H54 (cell line): ENCODE data around the gene DIPK1B.

Source experiments
- DNase-seq: peaks from one replicate; pipeline ENCODE4 v3.0.0; 2011; ENCODE audit warnings: low spot score, mixed read lengths; ENCODE audit not compliant: insufficient read length
- FAIRE-seq: peaks from 3 replicates; lab custom pipeline; 2011; peaks lifted over from hg19 to GRCh38; lab: Jason Lieb, UNC
- POLR2A ChIP-seq: IDR thresholded peaks from 2 replicates; pipeline ENCODE4 v1.6.1; 2011; ENCODE audit warnings: low read depth, mild to moderate bottlenecking, low read length

DIPK1B gene

DNA sequence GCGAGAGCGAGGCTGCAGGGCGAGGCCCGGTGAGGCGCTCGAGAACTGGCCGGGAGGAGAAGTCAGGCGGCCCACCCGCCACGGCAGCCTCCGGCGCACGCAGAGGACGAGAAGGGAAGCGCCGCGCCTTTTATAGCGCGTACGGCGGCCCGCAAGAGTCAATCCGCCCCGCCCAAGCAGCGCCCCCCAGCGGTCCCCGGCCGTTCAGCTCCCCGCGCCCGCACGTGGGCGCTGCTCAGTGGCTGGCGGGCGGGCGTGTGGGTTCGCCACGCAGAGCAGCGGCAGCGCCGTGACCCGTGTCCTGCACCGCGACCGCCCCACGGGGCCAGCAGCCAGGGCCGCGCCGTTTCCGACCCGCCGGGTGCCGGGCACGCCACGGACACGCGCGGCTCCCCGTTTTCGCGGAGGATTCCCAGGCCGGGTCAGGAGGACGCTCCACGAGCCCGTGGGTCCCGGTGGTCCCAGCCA lies 15.7 kb downstream of the DIPK1B start:
- FAIRE-seq (no peak), DNase-seq (peak; percentile 99)
- peak; percentile 100 for TF ChIP-seq POLR2A

DNA sequence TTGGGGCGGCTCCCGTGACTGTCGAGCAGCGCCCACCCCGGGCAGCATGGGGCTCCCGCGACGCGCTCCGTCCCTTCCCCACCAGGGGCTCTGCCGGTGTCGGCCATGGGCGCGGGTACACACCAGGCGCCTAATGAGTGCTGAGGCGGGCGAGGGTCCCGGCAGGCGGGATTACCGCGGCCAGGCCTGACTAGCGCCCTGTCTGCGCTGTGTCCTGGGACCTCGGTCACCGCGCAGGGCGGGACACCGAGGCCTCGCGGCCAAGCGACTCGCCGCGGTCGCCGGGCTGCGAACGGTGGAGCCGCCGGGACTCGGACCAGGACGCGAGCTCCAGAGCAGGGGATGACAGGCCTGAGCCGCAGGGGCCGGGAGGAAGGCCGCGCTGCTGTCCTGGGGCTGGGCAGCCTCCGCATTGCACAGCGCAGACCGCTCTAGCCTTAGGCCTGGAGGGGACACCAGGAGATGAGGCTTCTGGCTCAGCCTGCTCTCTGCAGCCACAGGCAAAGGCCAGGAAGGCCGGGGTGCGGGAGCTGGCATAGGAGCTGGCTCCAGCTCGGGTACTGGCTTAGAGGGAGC lies 16.3 kb downstream of the DIPK1B start:
- TF ChIP-seq POLR2A, result no peak
- no peak for DNase-seq
- FAIRE-seq, result no peak

DNA sequence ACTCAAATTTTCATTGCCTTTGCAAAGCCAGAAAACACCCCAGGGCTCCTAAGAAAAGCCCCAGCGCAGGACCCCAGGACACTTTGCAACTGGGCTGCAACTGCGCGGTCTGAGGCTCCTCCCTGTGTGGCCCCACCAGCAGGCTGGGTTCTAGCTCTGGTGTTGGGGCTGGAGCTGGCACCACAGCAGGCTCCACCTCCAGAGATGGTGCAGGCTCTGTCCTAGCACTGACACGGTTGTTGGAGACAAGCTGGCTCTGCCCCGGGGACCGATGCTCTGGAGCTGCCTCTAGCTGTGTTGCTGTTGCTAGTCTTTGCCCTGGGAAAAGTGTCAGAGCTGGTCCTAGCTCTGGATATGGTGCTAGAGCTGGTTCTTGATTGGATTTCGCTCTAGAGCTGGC lies 16.8 kb downstream of the DIPK1B start:
- TF ChIP-seq POLR2A, result no peak
- FAIRE-seq (no peak), DNase-seq (no peak)

DNA sequence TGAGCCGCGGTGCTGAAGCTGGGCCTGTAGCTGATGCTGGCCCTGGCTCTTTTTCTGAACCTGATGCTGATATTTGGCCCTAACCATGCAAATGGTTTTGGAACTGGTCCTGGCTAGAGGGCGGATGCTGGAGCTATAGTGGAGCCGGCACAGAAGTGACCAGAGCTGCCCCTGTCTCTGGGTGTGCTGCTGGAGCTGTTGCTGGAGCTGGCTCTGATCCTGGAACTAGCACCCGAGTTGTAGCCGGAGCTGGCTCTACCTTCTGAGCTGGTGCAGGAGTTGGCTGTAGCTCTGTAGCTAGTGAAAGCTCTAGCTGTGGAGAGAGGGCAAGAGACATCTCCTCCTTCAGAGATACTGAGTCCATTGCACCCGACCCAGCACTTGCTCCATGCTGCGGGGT lies 17.6 kb downstream of the DIPK1B start:
- DNase-seq, result no peak
- FAIRE-seq, result no peak
- no peak for TF ChIP-seq POLR2A

DNA sequence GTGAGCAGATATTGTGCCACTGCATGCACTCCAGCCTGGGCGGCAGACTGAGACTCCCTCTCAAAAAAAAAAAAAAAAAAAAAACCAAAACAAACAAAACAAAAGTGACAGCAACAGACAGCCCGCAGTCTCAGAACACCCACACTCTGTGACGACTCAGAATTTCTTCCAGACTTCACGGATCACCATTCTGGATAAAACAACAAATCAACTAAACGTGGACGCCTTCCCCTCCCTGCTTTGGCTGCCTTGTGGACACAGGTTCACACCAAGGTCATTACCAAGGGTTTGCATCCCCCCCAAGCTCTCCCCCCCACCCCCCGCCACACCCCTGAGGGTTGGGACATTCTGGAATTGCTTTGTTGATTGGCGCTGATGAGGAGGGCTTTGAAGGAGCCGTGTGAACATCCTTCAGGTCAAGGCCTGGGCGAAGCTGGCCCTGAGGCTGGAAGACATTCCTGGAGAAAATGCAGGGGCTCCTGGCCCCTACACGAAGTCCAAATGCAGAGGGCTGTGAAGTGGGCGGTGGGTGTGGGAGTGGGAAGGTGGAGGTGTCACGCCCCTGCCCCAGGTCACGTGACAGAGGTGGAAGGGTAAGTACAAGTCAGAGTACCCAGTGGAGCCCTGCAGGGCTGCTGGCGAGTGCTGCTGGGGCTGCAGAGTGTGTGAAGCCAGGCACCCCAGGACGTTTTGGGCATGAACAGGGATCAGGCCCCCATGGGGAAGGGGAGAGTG lies 20.2 kb downstream of the DIPK1B start:
- no peak for TF ChIP-seq POLR2A
- FAIRE-seq, result no peak
- no peak for DNase-seq

DNA sequence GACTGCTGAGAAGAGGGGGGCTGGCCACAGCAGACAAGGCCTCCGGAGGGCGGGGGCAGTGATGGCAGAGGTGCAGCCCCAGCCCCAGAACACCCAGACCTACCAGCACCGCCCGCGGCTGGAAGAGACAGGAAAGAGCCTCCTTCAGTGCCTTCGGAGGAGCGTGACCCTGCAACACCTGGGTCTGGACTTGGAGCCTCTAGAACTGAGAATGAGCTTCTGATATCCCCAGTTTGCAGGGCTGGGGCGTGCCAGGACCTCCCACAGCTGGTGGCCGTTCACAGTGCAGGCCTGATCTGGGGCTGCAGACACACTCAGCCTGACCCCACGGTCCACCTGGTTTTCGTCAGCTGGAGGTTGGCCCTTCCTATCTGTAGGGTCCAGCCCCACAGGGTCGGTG lies 21.2 kb downstream of the DIPK1B start:
- no peak for TF ChIP-seq POLR2A
- DNase-seq, result no peak
- FAIRE-seq, result no peak

DNA sequence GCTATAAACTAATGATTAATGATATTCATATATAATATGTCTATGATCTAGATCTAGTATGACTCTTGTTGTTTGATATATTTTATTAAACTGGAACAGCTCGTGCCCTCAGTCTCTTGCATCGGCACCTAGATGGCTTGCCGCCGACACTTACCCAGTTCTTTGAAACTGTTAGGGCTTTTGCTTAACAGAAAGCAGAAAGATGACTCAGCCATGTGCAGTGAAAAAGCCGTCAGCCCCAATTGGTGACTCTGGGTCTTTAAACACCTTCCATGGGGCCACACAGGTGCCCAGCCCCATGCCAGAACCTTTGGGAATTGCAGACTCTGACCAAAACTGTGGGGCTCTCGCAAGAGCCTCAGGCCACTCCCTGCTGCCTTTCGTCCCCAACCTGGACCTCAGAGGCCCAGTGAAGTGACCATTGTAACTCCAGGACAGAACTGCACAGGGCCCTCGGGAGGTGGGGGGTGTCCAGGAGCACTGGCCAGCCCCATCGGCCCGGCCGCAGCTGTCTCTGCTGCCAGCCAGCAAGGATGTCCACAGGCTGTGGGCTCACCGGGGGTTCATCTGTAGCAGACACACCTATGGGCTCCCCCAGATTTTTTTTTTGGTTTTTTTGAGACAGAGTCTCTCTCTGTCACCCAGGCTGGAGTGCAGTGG lies 22.6 kb downstream of the DIPK1B start:
- TF ChIP-seq POLR2A, result no peak
- FAIRE-seq (no peak), DNase-seq (no peak)

DNA sequence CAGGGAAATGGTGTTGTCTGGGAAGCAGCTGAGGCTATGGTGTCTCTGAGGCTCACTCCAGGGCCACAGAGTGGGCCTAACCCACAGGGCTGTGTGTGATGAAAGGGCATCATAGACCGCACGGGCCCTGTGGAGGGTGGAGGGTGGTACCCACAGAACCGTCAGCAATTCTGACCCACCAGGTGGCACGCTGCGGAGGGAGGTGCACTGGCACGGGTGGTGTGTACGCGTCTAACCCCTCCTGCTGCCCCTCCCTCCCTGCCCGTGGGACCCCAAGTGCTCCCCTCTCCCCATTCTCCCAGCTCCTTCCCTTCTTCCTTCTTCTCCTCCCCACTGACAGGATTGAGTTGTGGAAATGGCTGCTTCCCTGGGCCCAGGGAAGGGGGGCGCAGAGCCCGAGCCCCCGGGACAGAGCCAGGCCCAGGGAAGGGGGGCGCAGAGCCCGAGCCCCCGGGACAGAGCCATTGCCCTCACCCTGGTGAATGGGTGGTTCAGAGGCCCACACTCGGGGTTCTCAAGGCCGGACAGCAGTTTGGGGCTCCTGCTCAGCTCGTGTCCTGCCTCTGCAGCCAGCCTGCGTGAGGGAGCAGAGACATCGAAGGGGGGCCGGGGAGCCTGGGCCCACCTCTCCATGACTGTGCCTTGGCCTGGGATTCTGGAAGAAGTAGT lies 23.6 kb downstream of the DIPK1B start:
- TF ChIP-seq POLR2A, result no peak
- FAIRE-seq (no peak), DNase-seq (no peak)

DNA sequence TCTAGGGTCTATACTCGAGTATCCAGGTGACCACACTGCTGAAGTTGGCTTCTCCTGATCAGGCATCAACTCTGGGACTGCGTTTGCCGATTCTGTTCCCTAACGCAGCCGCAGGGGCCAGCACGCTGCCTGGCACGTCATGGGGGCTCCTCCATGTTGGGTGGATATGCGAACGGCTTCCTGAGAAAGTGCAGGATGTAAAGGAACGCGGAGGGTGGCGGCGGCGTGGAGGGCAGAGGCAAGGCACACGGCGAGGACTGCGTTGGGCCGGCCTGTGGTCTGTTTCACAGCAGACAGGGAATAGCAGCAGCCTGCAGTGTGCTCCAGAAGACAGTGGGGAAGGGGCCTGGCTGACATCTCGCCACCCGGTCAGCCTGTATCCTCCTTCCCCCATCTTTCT lies 26.6 kb downstream of the DIPK1B start:
- TF ChIP-seq POLR2A, result no peak
- DNase-seq (no peak), FAIRE-seq (no peak)

DNA sequence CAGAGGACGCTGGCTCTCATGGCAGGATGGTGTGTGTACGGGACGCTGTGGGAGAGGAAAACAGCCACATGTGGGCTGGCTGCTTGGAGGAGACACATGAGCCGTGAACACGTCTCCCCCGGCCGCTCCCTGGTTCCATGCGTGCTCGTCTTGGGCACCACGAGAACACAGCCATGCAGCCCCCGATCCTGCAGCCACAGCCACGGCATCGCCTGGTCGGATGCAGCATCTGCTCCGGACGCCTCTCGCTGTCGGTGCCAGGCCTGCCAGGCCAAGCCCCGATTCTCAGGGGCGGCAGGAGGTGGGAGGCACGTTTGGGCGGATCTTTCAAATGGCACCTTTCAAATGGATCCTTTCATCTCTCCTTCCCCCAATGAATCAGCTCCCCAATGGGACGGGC lies 27.1 kb downstream of the DIPK1B start:
- DNase-seq (no peak), FAIRE-seq (no peak)
- no peak for TF ChIP-seq POLR2A

DNA sequence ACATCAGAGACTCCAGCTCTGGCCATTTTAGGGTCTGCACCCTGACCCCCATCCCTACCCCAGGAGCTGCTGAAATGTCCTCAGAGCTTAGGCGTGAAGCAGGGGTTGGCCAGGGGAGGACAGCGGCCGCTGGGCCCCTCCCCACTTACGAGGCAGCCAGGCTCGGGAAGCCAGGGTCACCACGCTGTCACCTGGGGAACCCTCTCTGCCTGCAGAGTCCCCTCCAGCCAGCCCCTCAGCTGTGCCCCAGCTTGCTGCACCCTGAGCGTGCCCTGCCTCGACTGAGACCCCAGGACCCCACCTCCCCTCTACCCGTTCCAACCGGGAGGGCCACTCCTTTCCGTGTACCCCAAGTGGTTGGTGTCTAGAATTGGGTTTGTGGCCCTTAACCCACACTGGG lies 27.7 kb downstream of the DIPK1B start:
- no peak for TF ChIP-seq POLR2A
- no peak for DNase-seq
- FAIRE-seq, result no peak

DNA sequence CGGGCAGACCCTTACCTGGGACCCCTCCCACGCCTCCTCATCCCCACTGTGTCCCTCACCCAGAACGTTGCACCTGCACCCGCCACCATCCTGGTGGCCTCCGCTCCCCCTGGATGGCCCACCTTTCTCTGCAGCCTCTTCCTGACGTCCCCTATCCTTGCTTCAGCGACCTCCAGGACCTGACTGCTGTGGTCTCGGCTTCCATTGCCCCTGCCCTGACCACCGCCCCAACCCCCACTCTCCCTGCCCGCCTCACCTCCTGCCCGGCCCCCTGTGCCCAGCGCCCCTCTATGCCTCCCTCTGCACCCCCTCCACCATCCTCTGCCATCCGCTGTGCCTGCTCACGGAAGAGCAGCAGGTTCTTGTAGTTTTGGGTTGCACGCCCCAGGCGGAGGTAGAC lies 28.1 kb downstream of the DIPK1B start:
- FAIRE-seq (no peak), DNase-seq (no peak)
- no peak for TF ChIP-seq POLR2A

DNA sequence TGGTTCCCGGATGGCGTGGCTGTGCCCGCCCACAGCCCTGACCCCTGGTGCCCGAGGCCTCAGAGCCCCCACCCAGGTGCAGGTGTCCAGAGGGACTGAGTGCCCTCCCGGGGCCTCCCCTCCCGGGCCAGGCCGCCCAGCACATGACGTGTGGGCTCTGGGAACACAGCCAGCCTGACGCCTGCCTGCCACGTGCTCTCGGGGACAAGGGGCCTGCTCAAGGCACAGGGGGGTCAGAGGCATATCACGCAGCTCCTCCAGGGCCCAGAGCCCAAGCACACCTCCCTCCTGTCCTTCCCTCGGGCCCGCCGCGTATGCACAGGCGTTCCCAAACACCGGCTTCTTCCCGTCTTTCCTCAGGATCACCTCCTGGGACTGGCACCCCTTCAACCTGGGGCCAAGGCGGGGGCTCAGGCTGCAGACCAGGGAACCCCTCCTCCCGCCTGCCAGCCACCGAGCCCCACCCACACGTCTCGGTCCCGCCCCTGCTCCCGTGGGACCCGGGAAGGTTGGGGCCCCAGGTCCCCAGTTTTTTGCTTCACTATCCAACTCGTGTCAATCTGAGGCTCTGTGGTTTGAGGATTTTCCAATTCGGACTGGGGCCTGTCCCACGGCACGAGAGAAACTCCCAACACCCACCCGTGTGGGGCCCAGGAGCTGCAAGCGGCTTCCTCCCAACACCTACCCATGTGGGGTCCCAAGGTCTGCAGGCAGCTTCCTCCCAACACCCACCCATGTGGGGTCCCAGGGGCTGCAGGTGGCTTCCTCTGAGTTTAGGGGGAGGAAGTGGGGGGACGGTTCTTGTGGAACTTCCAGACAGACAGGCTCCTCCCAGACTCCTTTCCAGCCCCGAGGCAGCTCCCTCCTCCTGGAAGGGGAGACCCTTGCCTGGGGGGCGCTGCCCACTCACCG lies 28.9 kb downstream of the DIPK1B start:
- FAIRE-seq (no peak), DNase-seq (no peak)
- no peak for TF ChIP-seq POLR2A
